Nephron (organoid): Measurements from ENCODE around the gene SLC7A7.
"Not testable (repeated sequence)": the region's sequence is repeated elsewhere in the genome, so short reads cannot be mapped to it uniquely, and the experiment has no call there.

Experiments used
- H3K27ac Mint-ChIP-seq, 3 experiments: 2 replicates each; pipeline ENCODE4 v1.8.0; 2020; ENCODE audit warnings: mixed read lengths in 3 of 3, mild to moderate bottlenecking in 2 of 3, moderate library complexity in 1 of 3
- H3K27me3 Mint-ChIP-seq: 2 replicates; pipeline ENCODE4 v1.8.0; 2021; ENCODE audit warnings: low read depth, mild to moderate bottlenecking, moderate library complexity, mixed read lengths
- H3K36me3 Mint-ChIP-seq: 2 replicates; pipeline ENCODE4 v1.8.0; 2020; ENCODE audit warnings: low read depth, mixed read lengths
- H3K4me1 Mint-ChIP-seq: 2 replicates; pipeline ENCODE4 v1.8.0; 2020; ENCODE audit warnings: mixed read lengths
- H3K4me3 Mint-ChIP-seq, 3 experiments: 2 replicates each; pipeline ENCODE4 v1.8.0; 2020; ENCODE audit warnings: mild to moderate bottlenecking in 3 of 3, mixed read lengths in 3 of 3, moderate library complexity in 2 of 3
- H3K9me3 Mint-ChIP-seq: 2 replicates; pipeline ENCODE4 v1.8.0; 2020; ENCODE audit warnings: mixed read lengths
- TF ChIP-seq, protein P1 (sequence below), 3 experiments: fragments of 200-600 bp; sonication (generic); IDR thresholded peaks; one replicate each; pipeline ENCODE4 v1.5.0; 2021; ENCODE audit warnings: antibody characterized with exemption in 3 of 3; ENCODE audit not compliant: unreplicated experiment in 3 of 3

The SLC7A7 gene

GRCh38 chr14:22739423-22739822 is 75.8 kb downstream of the SLC7A7 start:
- H3K36me3 Mint-ChIP-seq, result no peaks in the 10 kb centered on the region
- H3K4me1 Mint-ChIP-seq, result no peaks in the 10 kb centered on the region
- peaks cover 2% of the 10 kb centered on the region for H3K9me3 Mint-ChIP-seq
- no peak overlapping the region for H3K4me3 Mint-ChIP-seq
- H3K27me3 Mint-ChIP-seq, result no peaks in the 10 kb centered on the region
- H3K27ac Mint-ChIP-seq, result no peak overlapping the region
- TF ChIP-seq, protein P1, sequence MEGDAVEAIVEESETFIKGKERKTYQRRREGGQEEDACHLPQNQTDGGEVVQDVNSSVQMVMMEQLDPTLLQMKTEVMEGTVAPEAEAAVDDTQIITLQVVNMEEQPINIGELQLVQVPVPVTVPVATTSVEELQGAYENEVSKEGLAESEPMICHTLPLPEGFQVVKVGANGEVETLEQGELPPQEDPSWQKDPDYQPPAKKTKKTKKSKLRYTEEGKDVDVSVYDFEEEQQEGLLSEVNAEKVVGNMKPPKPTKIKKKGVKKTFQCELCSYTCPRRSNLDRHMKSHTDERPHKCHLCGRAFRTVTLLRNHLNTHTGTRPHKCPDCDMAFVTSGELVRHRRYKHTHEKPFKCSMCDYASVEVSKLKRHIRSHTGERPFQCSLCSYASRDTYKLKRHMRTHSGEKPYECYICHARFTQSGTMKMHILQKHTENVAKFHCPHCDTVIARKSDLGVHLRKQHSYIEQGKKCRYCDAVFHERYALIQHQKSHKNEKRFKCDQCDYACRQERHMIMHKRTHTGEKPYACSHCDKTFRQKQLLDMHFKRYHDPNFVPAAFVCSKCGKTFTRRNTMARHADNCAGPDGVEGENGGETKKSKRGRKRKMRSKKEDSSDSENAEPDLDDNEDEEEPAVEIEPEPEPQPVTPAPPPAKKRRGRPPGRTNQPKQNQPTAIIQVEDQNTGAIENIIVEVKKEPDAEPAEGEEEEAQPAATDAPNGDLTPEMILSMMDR (IDR thresholded peaks at IDR 0.05; ENCODE audit: unreplicated experiment in 3 of 3), result no peak

GRCh38 chr14:22737052-22737451 is 78.2 kb downstream of the SLC7A7 start:
- H3K4me3 Mint-ChIP-seq, result no peak overlapping the region
- H3K9me3 Mint-ChIP-seq, result peaks cover 2% of the 10 kb centered on the region
- TF ChIP-seq, protein P1 (IDR thresholded peaks at IDR 0.05; ENCODE audit: unreplicated experiment in 3 of 3), result no peak

GRCh38 chr14:22736384-22736783 is 78.9 kb downstream of the SLC7A7 start:
- H3K9me3 Mint-ChIP-seq, H3K4me3 Mint-ChIP-seq, H3K36me3 Mint-ChIP-seq, H3K27ac Mint-ChIP-seq, H3K4me1 Mint-ChIP-seq, H3K27me3 Mint-ChIP-seq: not testable (repeated sequence)

More at GRCh38 chr14:22737052-22737451, 78.2 kb downstream of the SLC7A7 start:
- Mint-ChIP-seq H3K4me1 (no peaks in the 10 kb centered on the region), H3K36me3 (no peaks in the 10 kb centered on the region), H3K27ac (no peak overlapping the region), H3K27me3 (no peaks in the 10 kb centered on the region)

- no peak overlapping the region for H3K4me3 Mint-ChIP-seq
- TF ChIP-seq, protein P1 (IDR thresholded peaks at IDR 0.05; ENCODE audit: unreplicated experiment in 3 of 3), result no peak
- H3K27ac Mint-ChIP-seq, result no peak overlapping the region
- H3K36me3 Mint-ChIP-seq, result no peaks in the 10 kb centered on the region
- no peaks in the 10 kb centered on the region for H3K9me3 Mint-ChIP-seq
- no peaks in the 10 kb centered on the region for H3K4me1 Mint-ChIP-seq
- peaks cover 4% of the 10 kb centered on the region for H3K27me3 Mint-ChIP-seq
Observed at GRCh38 chr14:22735096-22735495, 80.1 kb downstream of the SLC7A7 start.

DNA sequence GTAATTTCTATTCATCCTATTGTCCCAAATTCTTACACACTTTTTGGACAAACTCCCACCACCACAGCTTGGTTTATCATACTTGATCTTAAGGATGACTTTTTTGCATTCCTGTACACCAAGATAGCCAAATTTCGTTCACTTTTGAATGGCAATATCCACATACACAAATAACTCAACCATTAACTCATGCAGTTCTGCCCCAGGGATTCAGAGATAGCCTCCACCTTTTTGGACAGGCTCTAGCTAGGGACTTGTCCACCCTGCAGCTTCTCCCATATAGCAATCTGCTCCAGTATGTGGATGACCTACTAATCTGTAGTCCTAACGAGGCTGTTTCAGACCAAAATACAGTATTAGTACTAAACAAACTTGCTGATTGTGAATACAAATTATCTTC is 81.4 kb downstream of the SLC7A7 start:
- Mint-ChIP-seq H3K9me3 (no peaks in the 10 kb centered on the region), H3K4me3 (no peak overlapping the region), H3K36me3 (no peaks in the 10 kb centered on the region), H3K4me1 (no peaks in the 10 kb centered on the region), H3K27me3 (peaks cover 4% of the 10 kb centered on the region), H3K27ac (no peak overlapping the region)
- TF ChIP-seq, protein P1 (IDR thresholded peaks at IDR 0.05; ENCODE audit: unreplicated experiment in 3 of 3), result no peak

- not testable (repeated sequence) for H3K4me1 Mint-ChIP-seq, H3K36me3 Mint-ChIP-seq, H3K27me3 Mint-ChIP-seq, H3K27ac Mint-ChIP-seq, H3K4me3 Mint-ChIP-seq, H3K9me3 Mint-ChIP-seq
Observed at GRCh38 chr14:22732062-22732461, 83.2 kb downstream of the SLC7A7 start.

DNA sequence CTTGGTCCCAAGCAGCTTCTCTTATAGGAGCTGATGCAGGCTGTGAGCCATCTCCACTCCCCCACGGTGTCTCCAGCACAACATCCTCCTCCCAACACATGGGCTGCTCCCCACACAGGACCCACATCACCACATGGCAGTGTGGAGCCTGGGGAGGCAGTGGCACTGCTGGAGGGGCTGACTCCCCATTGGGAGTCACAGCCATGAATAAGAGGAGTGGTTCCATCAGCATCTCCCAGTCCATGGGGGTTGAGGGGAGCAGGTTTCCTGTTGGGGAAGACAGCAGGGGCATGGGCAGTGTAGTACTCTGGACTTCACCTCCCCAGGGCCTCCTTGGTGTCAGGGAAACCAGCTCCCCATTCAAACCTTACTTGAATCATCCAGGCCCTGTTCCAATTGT is 89.2 kb downstream of the SLC7A7 start:
- no peak overlapping the region for H3K4me3 Mint-ChIP-seq
- no peaks in the 10 kb centered on the region for H3K4me1 Mint-ChIP-seq
- peaks cover 3% of the 10 kb centered on the region for H3K9me3 Mint-ChIP-seq
- H3K36me3 Mint-ChIP-seq, result no peaks in the 10 kb centered on the region
- peaks cover 6% of the 10 kb centered on the region for H3K27me3 Mint-ChIP-seq
- TF ChIP-seq, protein P1 (IDR thresholded peaks at IDR 0.05; ENCODE audit: unreplicated experiment in 3 of 3), result no peak
- H3K27ac Mint-ChIP-seq, result no peak overlapping the region

GRCh38 chr14:22725374-22725773 is 89.9 kb downstream of the SLC7A7 start:
- not testable (repeated sequence) for H3K4me3 Mint-ChIP-seq, H3K27ac Mint-ChIP-seq, H3K27me3 Mint-ChIP-seq, H3K9me3 Mint-ChIP-seq, H3K36me3 Mint-ChIP-seq, H3K4me1 Mint-ChIP-seq

DNA sequence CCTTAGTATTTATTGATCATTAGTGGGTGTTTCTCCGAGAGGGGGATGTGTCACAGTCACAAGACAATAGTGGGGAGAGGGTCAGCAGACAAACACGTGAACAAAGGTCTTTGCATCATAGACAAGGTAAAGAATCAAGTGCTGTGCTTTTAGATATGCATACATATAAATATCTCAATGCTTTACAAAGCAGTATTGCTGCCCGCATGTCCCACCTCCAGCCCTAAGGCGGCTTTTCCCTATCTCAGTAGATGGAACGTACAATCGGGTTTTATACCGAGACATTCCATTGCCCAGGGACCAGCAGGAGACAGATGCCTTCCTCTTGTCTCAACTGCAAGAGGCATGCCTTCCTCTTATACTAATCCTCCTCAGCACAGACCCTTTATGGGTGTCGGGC is 90.4 kb downstream of the SLC7A7 start:
- not testable (repeated sequence) for H3K4me1 Mint-ChIP-seq, H3K27ac Mint-ChIP-seq, H3K36me3 Mint-ChIP-seq, H3K4me3 Mint-ChIP-seq, H3K27me3 Mint-ChIP-seq, H3K9me3 Mint-ChIP-seq
